Inflammatory macrophage (primary cell): Measurements from ENCODE around the gene DHX35.

Experiments used
- DNase-seq, 2 donors: peaks; one replicate each; pipeline ENCODE4 v3.0.0-alpha.2; 2020 to 2022

The DHX35 gene

DNA sequence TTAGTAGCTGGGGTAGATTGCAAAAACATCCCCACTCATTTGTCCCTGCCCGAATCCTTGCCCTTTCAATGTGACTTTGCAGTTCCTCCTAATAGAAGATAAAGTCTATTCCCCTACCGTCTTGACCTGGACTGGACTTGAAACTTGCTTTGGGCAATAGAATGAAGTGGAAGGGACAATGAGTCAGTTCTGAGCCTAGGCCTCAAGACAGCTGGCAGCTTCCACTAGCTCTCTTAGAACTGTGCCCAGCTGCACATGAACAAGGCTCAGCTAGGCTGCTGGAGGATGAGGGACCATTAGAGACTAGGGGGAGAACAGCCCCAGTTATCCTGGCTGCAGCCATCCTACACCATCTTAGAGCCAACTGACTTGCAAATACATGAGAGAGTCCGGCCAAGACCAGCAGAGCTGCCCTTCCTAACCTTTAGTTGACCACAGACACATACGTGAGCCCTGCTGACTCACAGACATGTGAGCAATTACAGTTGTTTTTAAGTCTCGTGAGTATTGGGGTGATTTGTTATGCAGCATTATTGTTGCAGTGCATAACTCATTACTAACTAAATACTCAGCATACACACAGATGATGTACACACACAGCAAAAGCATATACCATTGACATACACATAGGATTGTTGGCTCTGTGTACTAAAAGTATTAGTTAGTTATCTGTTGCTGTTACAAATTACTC lies 105.5 kb downstream of the DHX35 start:
- no peak for DNase-seq

- DNase-seq, result no peak
Observed at GRCh38 chr20:39069976-39070375, 107.8 kb downstream of the DHX35 start.

GRCh38 chr20:39070484-39071231 lies 108.5 kb downstream of the DHX35 start:
- no peak for DNase-seq

DNA sequence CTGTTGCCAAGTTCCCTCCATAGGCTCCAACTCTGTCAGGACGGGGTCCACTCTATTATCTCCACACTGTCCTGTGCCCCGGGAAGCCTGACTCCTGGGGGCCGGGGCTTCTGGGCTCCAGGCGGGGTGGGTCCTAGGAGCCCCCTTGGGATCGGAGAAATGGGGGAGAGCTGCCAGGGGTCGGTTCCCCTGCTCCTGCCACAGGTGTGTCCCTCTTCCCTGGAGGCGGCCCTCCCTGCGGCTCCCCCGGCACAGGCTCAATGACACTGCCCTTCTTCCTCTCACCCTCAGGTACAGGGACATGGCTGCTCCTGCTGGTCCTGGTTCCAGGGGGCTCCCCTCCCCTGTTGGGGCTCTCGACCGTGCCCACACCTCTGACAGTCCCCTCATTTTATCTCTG lies 110.0 kb downstream of the DHX35 start:
- no peak for DNase-seq

- DNase-seq, result no peak
Observed at GRCh38 chr20:39072653-39073052, 110.5 kb downstream of the DHX35 start.

- DNase-seq, result no peak
Observed at GRCh38 chr20:39075731-39076130, 113.6 kb downstream of the DHX35 start.

DNA sequence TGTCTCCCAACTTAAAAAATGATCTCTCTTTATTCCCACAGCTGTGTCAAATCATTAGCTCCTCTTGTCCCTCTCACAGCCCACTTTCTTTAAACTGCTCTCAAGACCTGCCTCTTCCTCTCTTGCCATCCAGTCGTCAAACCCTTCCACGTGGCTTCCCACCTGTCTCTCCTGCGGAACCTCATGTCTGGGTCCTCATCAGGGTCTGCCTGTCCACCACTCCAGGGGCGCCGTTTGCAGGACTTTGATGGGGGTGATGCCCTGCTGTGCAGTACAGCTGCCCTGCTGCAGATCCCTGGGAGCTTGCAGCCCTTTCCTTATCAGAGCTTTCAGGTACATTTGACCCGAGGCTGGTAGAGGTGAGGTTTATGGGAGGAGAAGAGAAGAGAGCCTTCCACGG lies 114.8 kb downstream of the DHX35 start:
- DNase-seq, result no peak

DNA sequence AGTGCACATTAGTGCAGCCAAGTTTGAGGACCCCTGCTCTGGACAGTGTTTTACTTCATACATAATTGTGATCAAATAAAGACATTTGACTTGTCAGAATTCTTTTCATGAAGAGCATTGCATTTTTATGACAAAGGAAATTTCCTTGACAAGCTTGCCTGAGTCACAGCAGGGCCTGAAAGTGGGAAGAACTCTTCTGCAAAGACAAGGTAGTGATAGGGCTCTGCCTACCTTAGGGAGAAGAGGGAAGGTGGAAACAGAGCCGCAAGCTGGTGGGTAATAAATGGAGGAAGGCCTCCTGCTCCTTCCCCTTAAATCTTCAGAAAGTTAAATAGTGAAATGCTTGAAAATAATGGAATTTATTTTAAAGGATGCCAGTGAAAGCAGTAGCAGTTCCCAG lies 118.2 kb downstream of the DHX35 start:
- no peak for DNase-seq

GRCh38 chr20:39081255-39081654 lies 119.1 kb downstream of the DHX35 start:
- peak; percentile 78 for DNase-seq

DNA sequence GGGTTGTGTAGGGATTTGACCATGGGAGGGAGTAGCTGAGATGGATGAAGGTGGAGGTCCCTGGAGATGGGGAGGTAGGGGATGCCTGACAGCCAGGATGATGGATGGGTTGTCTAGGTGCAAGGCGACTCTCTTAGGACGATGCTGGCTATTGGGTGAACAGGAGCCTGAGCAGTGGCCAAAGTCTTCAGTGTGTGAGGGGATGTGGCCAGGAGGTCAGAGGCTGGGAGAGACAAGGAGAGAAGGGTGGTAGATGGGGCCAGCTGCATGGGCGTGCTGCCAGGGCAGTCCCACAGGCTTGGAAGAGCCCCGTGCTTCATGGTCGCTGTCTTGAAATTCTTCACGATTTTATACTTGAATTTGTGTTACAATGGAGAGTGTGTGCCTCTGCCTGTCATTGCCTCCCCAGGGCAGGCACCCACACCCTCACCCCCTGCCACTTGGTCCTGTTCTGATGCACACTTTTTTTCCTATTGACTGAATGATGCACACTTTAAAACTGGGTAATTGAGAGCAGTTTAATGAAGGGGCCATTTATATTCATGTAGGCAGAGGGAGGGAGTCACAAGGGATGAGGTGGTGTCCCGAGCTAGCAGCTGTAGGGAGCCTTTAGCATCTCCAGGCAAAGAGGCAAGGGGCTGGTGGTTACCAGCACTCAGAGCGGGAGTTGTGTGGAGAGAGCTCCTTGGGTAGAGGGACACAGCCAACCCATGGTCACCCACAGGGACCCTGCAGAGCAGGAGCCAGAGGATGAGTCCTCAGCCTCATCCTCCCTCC lies 120.7 kb downstream of the DHX35 start:
- DNase-seq, result no peak

GRCh38 chr20:39083761-39084160 lies 121.6 kb downstream of the DHX35 start:
- no peak for DNase-seq

DNA sequence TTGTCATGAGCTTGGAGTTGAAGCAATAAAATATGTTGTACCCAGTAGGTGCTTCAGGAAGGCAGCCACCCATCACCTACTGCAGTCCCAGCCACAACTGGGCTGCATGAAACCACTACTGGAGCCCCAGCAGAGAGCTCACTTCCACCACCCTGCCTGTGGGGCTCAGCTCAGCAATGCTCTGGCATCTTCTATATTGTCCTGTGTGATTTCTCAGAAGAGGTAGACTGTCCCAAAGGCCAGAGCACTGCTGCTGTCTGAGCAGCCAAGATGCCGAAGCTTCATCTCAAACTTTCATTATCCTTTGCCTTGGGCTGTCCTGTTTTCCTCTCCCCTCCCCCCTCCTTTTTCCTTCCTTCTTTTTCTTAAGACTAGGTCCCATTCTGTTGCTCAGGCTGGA lies 126.9 kb downstream of the DHX35 start:
- no peak for DNase-seq
